ENCODE results near the gene TUBB3.

DNA sequence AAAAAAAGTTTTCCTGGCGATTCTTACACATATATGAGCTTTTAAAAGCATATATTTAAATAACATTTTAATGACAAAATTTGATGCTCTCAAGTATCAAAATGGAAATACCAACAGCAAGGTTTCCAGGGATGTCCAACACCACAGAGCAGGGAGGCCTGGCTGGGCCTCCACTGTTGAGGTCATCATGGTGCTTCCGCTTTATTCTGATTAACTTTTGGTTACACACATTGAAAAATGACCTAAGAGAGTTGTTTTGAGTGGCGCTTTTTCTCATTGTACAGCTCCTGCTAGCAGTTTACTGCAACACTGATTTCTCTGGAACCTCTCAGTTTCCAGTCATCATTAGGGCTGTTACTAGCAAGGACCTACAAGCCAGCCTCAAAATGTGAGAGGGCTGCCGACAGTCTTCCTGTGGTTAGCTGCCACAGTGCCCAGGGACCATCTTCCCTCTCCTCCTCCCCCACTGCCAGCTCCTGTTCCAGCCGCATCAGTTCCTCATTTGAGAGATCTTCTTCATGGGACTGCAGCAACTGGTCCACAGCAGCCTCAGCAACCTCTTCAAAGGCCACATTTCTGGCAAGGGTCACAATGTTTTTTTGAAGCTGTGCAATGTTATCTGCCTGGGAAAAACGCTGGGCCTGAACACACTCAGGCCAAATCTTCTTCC, 46.7 kb downstream of the TUBB3 start:
- TF ChIP-seq, protein P1, sequence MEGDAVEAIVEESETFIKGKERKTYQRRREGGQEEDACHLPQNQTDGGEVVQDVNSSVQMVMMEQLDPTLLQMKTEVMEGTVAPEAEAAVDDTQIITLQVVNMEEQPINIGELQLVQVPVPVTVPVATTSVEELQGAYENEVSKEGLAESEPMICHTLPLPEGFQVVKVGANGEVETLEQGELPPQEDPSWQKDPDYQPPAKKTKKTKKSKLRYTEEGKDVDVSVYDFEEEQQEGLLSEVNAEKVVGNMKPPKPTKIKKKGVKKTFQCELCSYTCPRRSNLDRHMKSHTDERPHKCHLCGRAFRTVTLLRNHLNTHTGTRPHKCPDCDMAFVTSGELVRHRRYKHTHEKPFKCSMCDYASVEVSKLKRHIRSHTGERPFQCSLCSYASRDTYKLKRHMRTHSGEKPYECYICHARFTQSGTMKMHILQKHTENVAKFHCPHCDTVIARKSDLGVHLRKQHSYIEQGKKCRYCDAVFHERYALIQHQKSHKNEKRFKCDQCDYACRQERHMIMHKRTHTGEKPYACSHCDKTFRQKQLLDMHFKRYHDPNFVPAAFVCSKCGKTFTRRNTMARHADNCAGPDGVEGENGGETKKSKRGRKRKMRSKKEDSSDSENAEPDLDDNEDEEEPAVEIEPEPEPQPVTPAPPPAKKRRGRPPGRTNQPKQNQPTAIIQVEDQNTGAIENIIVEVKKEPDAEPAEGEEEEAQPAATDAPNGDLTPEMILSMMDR (IDR thresholded peaks at IDR 0.05): no peak
- TF ChIP-seq ZFX (IDR thresholded peaks at IDR 0.05; ENCODE audit: borderline replicate concordance): no peak

All from 22Rv1 (cell line).